ENCODE data around the gene MRGPRF.

DNA sequence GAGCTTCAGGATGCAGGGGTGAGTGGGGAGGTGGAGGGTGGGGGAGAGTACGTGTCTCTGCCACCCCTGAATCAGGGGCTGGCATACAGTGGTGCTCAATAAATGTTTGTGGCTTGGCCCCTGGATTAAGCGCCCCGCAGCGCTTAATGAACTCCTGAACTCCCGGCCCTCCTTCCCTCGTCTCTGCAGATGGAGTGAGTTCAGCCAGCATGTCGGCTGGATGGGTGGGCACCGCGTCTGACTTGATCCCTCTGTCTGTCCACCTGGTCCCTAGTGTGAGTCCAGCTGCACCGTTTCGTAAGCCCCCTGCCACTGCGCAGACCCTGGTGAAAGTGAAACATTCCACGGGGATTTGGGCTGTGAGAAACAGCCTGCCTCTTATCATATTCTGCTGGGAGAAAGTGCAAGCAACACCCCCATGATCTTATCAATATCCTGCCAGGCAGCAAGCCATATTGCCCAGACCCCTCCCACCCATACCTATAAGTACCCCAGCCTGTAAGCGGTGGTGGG lies 20.2 kb downstream of the MRGPRF start:
- no peak for TF ChIP-seq POLR2AphosphoS5 (IDR thresholded peaks at IDR 0.05)
- TF ChIP-seq, protein P1, sequence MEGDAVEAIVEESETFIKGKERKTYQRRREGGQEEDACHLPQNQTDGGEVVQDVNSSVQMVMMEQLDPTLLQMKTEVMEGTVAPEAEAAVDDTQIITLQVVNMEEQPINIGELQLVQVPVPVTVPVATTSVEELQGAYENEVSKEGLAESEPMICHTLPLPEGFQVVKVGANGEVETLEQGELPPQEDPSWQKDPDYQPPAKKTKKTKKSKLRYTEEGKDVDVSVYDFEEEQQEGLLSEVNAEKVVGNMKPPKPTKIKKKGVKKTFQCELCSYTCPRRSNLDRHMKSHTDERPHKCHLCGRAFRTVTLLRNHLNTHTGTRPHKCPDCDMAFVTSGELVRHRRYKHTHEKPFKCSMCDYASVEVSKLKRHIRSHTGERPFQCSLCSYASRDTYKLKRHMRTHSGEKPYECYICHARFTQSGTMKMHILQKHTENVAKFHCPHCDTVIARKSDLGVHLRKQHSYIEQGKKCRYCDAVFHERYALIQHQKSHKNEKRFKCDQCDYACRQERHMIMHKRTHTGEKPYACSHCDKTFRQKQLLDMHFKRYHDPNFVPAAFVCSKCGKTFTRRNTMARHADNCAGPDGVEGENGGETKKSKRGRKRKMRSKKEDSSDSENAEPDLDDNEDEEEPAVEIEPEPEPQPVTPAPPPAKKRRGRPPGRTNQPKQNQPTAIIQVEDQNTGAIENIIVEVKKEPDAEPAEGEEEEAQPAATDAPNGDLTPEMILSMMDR (IDR thresholded peaks at IDR 0.05): no peak
